ENCODE measurements around the gene GATA3.

DNA sequence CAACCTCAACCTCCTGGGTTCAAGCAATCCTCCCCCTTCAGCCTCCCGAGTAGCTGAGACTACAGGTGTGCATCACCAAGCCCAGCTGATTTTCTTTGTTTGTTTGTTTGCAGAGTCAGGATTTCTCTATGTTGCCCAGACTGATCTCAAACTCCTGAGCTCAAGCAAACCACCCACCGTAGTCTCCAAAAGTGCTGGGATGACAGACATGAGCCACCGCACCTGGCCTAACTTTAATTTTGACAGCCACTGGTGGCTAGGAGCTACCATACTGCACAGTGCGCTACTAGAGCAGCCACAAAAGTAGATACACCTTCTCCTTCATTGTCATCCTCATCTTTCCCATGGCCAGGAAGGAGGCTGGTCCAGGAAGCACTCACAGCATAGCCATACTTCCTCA, 31.2 kb upstream of the GATA3 start:
- no peak for TF ChIP-seq POLR2A (IDR thresholded peaks at IDR 0.05)
- TF ChIP-seq, protein P1, sequence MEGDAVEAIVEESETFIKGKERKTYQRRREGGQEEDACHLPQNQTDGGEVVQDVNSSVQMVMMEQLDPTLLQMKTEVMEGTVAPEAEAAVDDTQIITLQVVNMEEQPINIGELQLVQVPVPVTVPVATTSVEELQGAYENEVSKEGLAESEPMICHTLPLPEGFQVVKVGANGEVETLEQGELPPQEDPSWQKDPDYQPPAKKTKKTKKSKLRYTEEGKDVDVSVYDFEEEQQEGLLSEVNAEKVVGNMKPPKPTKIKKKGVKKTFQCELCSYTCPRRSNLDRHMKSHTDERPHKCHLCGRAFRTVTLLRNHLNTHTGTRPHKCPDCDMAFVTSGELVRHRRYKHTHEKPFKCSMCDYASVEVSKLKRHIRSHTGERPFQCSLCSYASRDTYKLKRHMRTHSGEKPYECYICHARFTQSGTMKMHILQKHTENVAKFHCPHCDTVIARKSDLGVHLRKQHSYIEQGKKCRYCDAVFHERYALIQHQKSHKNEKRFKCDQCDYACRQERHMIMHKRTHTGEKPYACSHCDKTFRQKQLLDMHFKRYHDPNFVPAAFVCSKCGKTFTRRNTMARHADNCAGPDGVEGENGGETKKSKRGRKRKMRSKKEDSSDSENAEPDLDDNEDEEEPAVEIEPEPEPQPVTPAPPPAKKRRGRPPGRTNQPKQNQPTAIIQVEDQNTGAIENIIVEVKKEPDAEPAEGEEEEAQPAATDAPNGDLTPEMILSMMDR (IDR thresholded peaks at IDR 0.05) = no peak

All from lower leg skin (tissue), 3 donors.